ENCODE data around the gene UPF1.

DNA sequence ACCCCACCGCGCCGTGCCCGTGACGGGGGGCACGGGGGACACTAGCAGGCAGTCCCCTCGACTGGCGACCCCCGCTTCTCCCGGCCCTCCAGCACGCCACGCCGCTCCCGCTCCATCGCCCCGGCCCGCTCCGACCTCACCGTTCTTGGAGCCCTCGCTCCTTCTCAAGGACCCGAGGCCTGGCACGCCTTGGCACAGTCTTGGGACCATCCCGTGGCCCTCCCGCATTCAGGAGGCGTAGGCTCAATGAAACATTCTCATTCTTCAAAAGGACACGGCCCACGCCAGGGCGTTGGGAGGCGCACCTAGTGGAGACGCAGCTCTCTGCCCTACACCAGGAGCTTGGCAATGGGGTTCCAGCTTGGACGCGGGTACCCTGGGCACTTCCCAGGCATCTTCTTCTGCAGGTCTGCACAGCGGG is 64.7 kb downstream of the UPF1 start:
- no peak for TF ChIP-seq CTCF (conservative IDR thresholded peaks at IDR 0.05 in 1 of 2, IDR thresholded peaks at IDR 0.05 in 1 of 2; ENCODE audit: extremely low read depth in 1 of 2, insufficient read depth in 1 of 2, low read depth in 1 of 2, low read length in 2 of 2)
- TF ChIP-seq EZH2 (IDR thresholded peaks at IDR 0.05; ENCODE audit: borderline replicate concordance, low read length) = no peak
